Nephron progenitor cell (in vitro differentiated cells): Measurements from ENCODE around the gene SYNE3.

Source experiments
- DNase-seq: peaks from one replicate; pipeline ENCODE4 v3.0.0; 2021
- H3K27ac Mint-ChIP-seq: 2 replicates; pipeline ENCODE4 v1.8.0; 2021; ENCODE audit warnings: mild to moderate bottlenecking, moderate library complexity, mixed read lengths
- H3K27me3 Mint-ChIP-seq: 2 replicates; pipeline ENCODE4 v1.8.0; 2021; ENCODE audit warnings: mild to moderate bottlenecking, low read depth, mixed read lengths; ENCODE audit not compliant: poor library complexity
- H3K36me3 Mint-ChIP-seq: 2 replicates; pipeline ENCODE4 v1.8.0; 2021; ENCODE audit warnings: low read depth, mixed read lengths
- H3K4me1 Mint-ChIP-seq: 2 replicates; pipeline ENCODE4 v1.8.0; 2021; ENCODE audit warnings: mixed read lengths
- H3K4me3 Mint-ChIP-seq: 2 replicates; pipeline ENCODE4 v1.8.0; 2021; ENCODE audit warnings: mild to moderate bottlenecking, moderate library complexity, mixed read lengths
- H3K9me3 Mint-ChIP-seq: 2 replicates; pipeline ENCODE4 v1.8.0; 2021; ENCODE audit warnings: mild to moderate bottlenecking, moderate library complexity, mixed read lengths
- CTCF ChIP-seq: fragments of 200-600 bp; sonication (generic); IDR thresholded peaks from 2 replicates; pipeline ENCODE4 v1.5.0; 2021; ENCODE audit warnings: antibody characterized with exemption

The SYNE3 gene

DNA sequence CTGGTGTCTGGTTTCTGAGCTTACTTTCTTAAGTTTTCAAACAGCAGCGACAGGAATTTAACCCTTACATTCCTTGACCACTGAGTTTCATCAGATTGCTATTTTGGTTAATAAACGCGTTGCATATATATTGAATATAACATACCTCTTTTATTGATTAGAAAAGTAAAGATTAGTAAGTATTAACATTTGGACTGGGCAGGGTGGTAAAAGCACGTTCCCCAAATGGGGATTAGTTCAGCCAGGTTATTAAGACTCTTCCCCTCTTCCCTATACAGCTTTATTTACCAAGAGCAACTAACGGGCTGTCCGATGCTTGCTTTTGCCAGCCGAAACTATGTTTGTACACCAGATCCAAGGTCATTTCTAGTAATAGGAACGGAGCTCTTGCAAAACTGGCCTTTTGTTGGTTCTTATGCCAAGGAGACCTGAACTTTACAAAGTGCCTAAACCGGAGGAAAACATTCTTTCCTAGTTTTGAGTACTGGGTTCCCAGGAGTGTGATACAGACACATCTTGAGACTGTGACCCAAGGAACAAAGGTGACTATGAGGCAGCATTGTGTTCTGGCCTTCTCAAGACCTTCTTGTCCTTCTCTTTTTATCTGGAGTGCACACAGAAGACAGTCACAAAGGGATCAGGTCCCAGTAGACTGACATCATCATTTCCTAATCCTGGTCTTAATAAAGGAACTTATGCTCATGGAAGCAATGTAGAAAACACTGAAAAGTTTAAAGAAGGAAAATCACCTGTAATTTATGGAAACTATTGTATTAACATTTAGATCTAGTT lies 21.0 kb upstream of the SYNE3 start:
- no peaks in the 10 kb centered on the region for H3K27me3 Mint-ChIP-seq
- H3K4me3 Mint-ChIP-seq = peak overlapping the region; percentile 97
- H3K4me1 Mint-ChIP-seq = peaks cover 58% of the 10 kb centered on the region
- TF ChIP-seq CTCF = no peak
- no peak for DNase-seq
- no peak overlapping the region for H3K27ac Mint-ChIP-seq
- H3K9me3 Mint-ChIP-seq = no peaks in the 10 kb centered on the region
- no peaks in the 10 kb centered on the region for H3K36me3 Mint-ChIP-seq

DNA sequence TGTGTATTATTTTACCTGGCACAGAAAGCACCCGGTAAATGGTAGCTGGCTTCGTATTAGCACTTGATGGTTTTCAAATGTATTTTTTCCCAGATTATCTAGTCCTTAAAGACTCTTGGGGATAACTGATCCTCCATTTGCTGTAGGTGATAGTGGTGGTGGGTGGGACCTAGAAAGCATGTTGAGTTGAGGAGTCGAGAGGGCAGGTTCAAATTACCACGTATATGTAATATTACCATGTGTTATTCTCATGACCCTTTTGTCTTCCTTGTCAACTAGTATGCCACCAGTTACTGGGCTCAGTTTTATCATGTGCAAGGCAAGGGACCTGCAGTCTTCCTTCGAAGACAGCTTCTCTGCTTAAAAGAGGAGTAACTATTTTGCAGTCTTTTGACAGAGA lies 20.2 kb upstream of the SYNE3 start:
- peaks cover 67% of the 10 kb centered on the region for H3K4me1 Mint-ChIP-seq
- H3K36me3 Mint-ChIP-seq = peaks cover 6% of the 10 kb centered on the region
- H3K27me3 Mint-ChIP-seq = no peaks in the 10 kb centered on the region
- DNase-seq = no peak
- TF ChIP-seq CTCF = no peak
- no peak overlapping the region for H3K27ac Mint-ChIP-seq
- H3K4me3 Mint-ChIP-seq = peak overlapping the region; percentile 97
- H3K9me3 Mint-ChIP-seq = no peaks in the 10 kb centered on the region

GRCh38 chr14:95536036-95536593 lies 19.7 kb upstream of the SYNE3 start:
- Mint-ChIP-seq H3K27ac (no peak overlapping the region), H3K9me3 (no peaks in the 10 kb centered on the region), H3K27me3 (no peaks in the 10 kb centered on the region), H3K4me1 (peaks cover 72% of the 10 kb centered on the region), H3K36me3 (peaks cover 12% of the 10 kb centered on the region), H3K4me3 (peak overlapping the region; percentile 97)
- TF ChIP-seq CTCF = no peak
- DNase-seq = no peak

GRCh38 chr14:95535226-95536021 lies 19.0 kb upstream of the SYNE3 start:
- no peak for TF ChIP-seq CTCF
- peaks cover 18% of the 10 kb centered on the region for H3K36me3 Mint-ChIP-seq
- peak overlapping the region; percentile 97 for H3K4me3 Mint-ChIP-seq
- DNase-seq = no peak
- peaks cover 79% of the 10 kb centered on the region for H3K4me1 Mint-ChIP-seq
- no peaks in the 10 kb centered on the region for H3K9me3 Mint-ChIP-seq
- H3K27ac Mint-ChIP-seq = peak overlapping the region; percentile 64
- H3K27me3 Mint-ChIP-seq = no peaks in the 10 kb centered on the region

GRCh38 chr14:95534299-95535225 lies 18.1 kb upstream of the SYNE3 start, which contains the start of gene GLRX5:
Gene GLRX5, plus strand, starts transcription at chr14:95535050. Its CDS starts 40 bp downstream, at chr14:95535090.
- no peaks in the 10 kb centered on the region for H3K27me3 Mint-ChIP-seq
- TF ChIP-seq CTCF = no peak
- H3K36me3 Mint-ChIP-seq = peaks cover 23% of the 10 kb centered on the region
- peak within 1 kb of the TSS; percentile 97 for H3K4me3 Mint-ChIP-seq
- H3K9me3 Mint-ChIP-seq = no peaks in the 10 kb centered on the region
- H3K27ac Mint-ChIP-seq = peak within 1 kb of the TSS; percentile 96
- H3K4me1 Mint-ChIP-seq = peaks cover 81% of the 10 kb centered on the region
- DNase-seq = peak; percentile 95
